ENCODE measurements around the gene DDIT4L.
"Not testable (repeated sequence)": the region's sequence is repeated elsewhere in the genome, so short reads cannot be mapped to it uniquely, and the experiment has no call there.

The DDIT4L gene

GRCh38 chr4:100208459-100208858 is 18.2 kb upstream of the DDIT4L start:
- TF ChIP-seq, protein P1, sequence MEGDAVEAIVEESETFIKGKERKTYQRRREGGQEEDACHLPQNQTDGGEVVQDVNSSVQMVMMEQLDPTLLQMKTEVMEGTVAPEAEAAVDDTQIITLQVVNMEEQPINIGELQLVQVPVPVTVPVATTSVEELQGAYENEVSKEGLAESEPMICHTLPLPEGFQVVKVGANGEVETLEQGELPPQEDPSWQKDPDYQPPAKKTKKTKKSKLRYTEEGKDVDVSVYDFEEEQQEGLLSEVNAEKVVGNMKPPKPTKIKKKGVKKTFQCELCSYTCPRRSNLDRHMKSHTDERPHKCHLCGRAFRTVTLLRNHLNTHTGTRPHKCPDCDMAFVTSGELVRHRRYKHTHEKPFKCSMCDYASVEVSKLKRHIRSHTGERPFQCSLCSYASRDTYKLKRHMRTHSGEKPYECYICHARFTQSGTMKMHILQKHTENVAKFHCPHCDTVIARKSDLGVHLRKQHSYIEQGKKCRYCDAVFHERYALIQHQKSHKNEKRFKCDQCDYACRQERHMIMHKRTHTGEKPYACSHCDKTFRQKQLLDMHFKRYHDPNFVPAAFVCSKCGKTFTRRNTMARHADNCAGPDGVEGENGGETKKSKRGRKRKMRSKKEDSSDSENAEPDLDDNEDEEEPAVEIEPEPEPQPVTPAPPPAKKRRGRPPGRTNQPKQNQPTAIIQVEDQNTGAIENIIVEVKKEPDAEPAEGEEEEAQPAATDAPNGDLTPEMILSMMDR (IDR thresholded peaks at IDR 0.05): no peak
- Histone ChIP-seq H3K36me3 (no peaks in the 10 kb centered on the region), H3K27me3 (no peaks in the 10 kb centered on the region), H3K9me3 (no peaks in the 10 kb centered on the region), H3K4me1 (no peaks in the 10 kb centered on the region), H3K27ac (no peak overlapping the region), H3K4me3 (no peak overlapping the region)
- intact Hi-C loops (cut with DNase I; ENCODE audit: low total_unique reads): no loop called here
- no peak for DNase-seq

GRCh38 chr4:100206850-100207249 is 16.6 kb upstream of the DDIT4L start:
- no peaks in the 10 kb centered on the region for H3K36me3 ChIP-seq
- intact Hi-C loops (cut with DNase I; ENCODE audit: low total_unique reads): no loop called here
- no peak for DNase-seq
- no peaks in the 10 kb centered on the region for H3K9me3 ChIP-seq
- H3K27ac ChIP-seq: no peak overlapping the region
- H3K4me1 ChIP-seq: no peaks in the 10 kb centered on the region
- no peak overlapping the region for H3K4me3 ChIP-seq
- no peaks in the 10 kb centered on the region for H3K27me3 ChIP-seq
- TF ChIP-seq, protein P1 (IDR thresholded peaks at IDR 0.05): no peak

- H3K4me3 ChIP-seq: no peak overlapping the region
- H3K9me3 ChIP-seq: no peaks in the 10 kb centered on the region
- no peaks in the 10 kb centered on the region for H3K4me1 ChIP-seq
- intact Hi-C loops (cut with DNase I; ENCODE audit: low total_unique reads): no loop called here
- no peaks in the 10 kb centered on the region for H3K27me3 ChIP-seq
- H3K36me3 ChIP-seq: no peaks in the 10 kb centered on the region
- TF ChIP-seq, protein P1 (IDR thresholded peaks at IDR 0.05): no peak
- no peak overlapping the region for H3K27ac ChIP-seq
- DNase-seq: no peak
These were observed 7.8 kb upstream of the DDIT4L start for GRCh38 chr4:100198061-100198460.

DNA sequence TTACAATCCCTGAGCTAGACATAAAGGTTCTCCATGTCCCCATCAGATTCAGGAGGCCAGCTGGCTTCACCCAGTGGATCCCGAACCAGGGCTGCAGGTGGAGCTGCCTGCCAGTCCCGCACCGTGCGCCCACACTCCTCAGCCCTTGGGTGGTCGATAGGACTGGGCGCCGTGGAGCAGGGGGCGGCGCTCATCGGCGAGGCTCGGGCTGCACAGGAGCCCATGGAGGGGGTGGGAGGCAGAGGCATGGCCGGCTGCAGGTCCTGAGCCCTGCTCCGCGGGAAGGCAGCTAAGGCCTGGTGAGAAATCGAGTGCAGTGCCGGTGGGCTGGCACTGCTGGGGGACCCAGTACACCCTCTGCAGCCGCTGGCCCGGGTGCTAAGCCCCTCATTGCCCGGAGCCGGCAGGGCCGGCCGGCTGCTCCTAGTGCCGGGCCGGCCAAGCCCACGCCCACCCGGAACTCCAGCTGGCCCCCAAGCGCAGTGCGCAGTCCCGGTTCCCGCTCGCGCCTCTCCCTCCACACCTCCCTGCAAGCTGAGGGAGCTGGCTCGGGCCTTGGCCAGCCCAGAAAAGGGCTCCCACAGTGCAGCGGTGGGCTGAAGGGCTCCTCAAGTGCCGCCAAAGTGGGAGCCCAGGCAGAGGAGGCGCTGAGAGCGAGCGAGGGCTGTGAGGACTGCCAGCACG is 6.3 kb upstream of the DDIT4L start:
- H3K4me3 ChIP-seq; intact Hi-C loops (cut with DNase I; ENCODE audit: low total_unique reads); H3K4me1 ChIP-seq; H3K27ac ChIP-seq; H3K27me3 ChIP-seq; H3K9me3 ChIP-seq; DNase-seq; H3K36me3 ChIP-seq: not testable (repeated sequence)

- no peak for DNase-seq
- TF ChIP-seq, protein P1 (IDR thresholded peaks at IDR 0.05): no peak
- peak overlapping the region; percentile 66 to 78 for H3K27ac ChIP-seq
- H3K4me3 ChIP-seq: peak overlapping the region; percentile 84 to 90
- intact Hi-C loops (cut with DNase I; ENCODE audit: low total_unique reads): no loop called here
- no peaks in the 10 kb centered on the region for H3K9me3 ChIP-seq
- H3K4me1 ChIP-seq: peaks cover 0 to 22% (median 9%) of the 10 kb centered on the region in 4 donors
- H3K36me3 ChIP-seq: no peaks in the 10 kb centered on the region
- no peaks in the 10 kb centered on the region for H3K27me3 ChIP-seq
These were observed 654 bp upstream of the DDIT4L start for GRCh38 chr4:100190643-100191600.

- Histone ChIP-seq H3K36me3 (no peaks in the 10 kb centered on the region), H3K9me3 (no peaks in the 10 kb centered on the region), H3K27ac (no peak overlapping the region), H3K4me1 (peaks cover 0 to 22% (median 9%) of the 10 kb centered on the region in 4 donors), H3K27me3 (no peaks in the 10 kb centered on the region), H3K4me3 (peak overlapping the region; percentile 84 to 90)
- no peak for DNase-seq
- TF ChIP-seq, protein P1 (IDR thresholded peaks at IDR 0.05): no peak
- intact Hi-C loops (cut with DNase I; ENCODE audit: low total_unique reads): no loop called here
These were observed 1.4 kb downstream of the DDIT4L start for GRCh38 chr4:100188829-100189228.

All from tibial artery (tissue), 4 donors.